Measurements from ENCODE around the gene PLPP7. TPM values are rescaled to one million over a fixed set of nuclear protein-coding genes. Genes with fewer than 3 reads are reported as not detected.
A peak's percentile ranks its signal among the peaks of the same experiment; 100 is the strongest.
"Not testable (repeated sequence)": the region's sequence is repeated elsewhere in the genome, so short reads cannot be mapped to it uniquely, and the experiment has no call there.

Gene PLPP7
- polyA plus RNA-seq, 1 donor from 2014 or later = 1.7 TPM

DNA sequence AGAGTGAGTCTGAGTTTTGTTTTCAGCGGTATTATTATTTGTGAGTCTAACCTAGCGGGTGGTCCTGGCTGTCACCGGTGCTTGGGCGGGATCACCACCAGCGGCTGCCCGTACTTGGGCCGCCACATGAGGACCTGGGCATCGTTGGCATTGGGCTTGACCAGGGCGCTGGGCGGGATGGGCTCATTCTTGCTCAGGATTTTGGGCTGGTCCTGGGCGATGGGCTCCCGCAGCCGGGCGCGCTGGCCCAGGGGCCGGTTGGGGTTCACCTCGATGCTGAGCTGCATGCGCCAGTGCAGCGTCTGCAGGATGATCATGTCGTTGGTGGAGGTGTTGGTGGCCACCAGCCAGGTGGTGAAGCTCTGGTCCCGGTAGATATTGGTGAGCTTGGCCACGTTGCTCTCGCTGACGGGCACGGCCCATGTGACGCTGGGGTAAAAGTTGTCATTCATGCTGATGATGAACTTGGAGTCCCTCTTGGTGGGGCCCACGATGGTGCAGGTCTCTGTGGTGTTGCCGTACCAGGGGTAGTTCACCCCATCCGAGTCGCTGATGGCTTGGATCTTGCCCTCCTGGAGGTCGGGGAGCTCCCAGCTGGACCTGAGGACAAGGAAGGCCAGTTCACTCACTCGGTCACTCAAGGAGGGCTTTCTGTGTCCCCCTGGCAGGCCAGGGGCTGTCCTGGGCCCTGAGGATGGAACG lies 28.6 kb upstream of the PLPP7 start:
- H3K36me3 Mint-ChIP-seq = peaks cover 4% of the 10 kb centered on the region
- H3K4me1 Mint-ChIP-seq = peaks cover 17 to 30% (median 23%) of the 10 kb centered on the region in 3 donors
- H3K4me3 Mint-ChIP-seq = peak overlapping the region in 1 of 4 donors; percentile 17
- H3K27me3 Mint-ChIP-seq = no peaks in the 10 kb centered on the region
- H3K27ac Mint-ChIP-seq = no peak overlapping the region
- no peaks in the 10 kb centered on the region for H3K9me3 Mint-ChIP-seq

DNA sequence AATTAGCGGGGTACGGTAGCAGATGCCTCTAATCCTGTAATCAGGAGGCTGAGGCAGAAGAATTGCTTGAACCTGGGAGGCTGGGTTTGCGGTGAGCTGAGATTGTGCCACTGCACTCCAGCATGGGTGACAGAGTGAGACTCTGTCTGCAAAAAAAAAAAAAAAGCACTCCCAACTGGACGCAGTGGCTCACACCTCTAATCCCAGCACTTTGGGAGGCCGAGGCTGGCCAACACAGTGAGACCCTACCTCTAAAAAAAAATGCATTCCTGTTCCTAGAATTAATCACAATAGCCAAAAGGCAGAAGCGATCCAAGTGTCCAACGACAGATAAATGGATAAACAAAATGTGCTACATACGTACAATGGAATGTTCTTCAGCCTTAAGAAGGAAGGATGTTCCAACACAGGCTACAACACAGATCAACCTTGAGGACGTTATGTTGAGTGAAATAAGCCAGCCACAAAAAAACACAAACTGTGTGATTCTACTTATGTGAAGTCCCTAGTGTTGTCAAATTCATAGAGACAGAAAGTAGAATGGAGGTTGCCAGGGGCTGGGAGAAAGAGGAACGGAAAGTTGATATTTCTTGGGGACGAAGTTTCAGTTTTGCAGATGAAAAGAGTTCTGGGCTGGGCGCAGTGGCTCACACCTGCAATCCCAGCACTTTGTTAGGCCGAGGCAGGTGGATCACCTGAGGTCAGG lies 27.0 kb upstream of the PLPP7 start:
- Mint-ChIP-seq H3K4me3 (peak overlapping the region; percentile 22 to 90 (median 58)), H3K4me1 (peaks cover 12 to 36% (median 26%) of the 10 kb centered on the region in 3 donors), H3K27me3 (no peaks in the 10 kb centered on the region), H3K27ac (peak overlapping the region; percentile 82 to 96 (median 93)), H3K36me3 (peaks cover 4% of the 10 kb centered on the region), H3K9me3 (no peaks in the 10 kb centered on the region)

DNA sequence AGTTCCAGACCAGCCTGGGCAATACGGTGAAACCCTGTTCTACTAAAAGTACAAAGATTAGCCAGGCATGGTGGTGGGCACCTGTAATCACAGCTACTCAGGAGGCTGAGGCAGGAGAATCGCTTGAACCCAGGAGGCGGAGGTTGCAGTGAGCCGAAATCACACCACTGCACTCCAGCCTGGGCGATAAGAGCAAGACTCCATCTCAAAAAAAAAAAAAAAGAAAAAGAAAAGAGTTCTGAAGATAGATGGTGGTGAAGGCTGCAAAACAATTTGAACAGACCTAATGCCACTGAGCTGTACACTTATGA lies 26.5 kb upstream of the PLPP7 start:
- Mint-ChIP-seq H3K4me3 (peak overlapping the region; percentile 22 to 90 (median 58)), H3K27ac (peak overlapping the region; percentile 82 to 96 (median 93)), H3K4me1 (peaks cover 12 to 36% (median 26%) of the 10 kb centered on the region in 3 donors)
- not testable (repeated sequence) for H3K9me3 Mint-ChIP-seq, H3K36me3 Mint-ChIP-seq, H3K27me3 Mint-ChIP-seq

DNA sequence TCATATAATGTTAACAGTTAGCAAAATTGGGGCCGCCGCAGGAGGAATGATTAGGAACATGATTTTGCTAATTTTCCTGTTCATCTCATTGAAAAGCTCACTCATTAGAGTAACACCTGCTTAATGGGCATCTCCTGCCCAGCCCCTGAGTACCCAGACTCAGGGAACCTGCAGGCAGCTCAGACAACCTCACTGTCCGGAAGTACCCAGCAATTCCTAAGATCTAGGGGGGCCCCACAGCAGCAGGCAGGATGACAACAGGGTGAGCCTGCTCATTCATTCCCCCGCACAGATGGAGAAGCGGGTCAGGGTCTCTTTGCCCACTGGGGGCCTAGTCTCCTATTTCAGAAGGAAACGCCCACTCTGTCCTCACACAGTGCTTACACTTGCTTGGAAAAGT lies 25.8 kb upstream of the PLPP7 start:
- peak overlapping the region in 3 of 4 donors; percentile 31 to 48 (median 45) for H3K4me3 Mint-ChIP-seq
- H3K9me3 Mint-ChIP-seq = no peaks in the 10 kb centered on the region
- peak overlapping the region in 2 of 3 donors; percentile 71 to 82 for H3K27ac Mint-ChIP-seq
- H3K27me3 Mint-ChIP-seq = no peaks in the 10 kb centered on the region
- H3K36me3 Mint-ChIP-seq = peaks cover 4% of the 10 kb centered on the region
- H3K4me1 Mint-ChIP-seq = peaks cover 17 to 38% (median 29%) of the 10 kb centered on the region in 3 donors

DNA sequence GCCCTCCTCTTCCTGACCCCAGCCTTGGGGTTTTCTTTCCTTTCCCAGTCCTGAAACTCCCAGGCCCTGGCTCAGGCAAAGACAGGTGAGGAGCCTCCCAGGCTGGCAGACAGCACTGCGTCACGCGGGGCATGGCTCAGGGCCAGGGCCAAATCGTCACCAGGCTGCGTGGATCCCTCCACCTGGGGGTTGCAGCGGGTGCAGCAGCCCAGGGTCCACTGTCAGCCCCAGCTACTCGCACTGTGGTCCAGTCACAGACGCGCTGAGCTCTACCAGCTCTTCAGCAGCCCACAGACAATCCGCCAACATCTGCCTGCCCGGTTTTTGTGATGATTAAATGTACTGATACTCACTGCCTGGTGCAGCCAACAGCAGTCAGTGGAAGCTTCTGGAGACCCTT lies 25.3 kb upstream of the PLPP7 start:
- H3K27ac Mint-ChIP-seq = peak overlapping the region in 2 of 3 donors; percentile 73 to 78
- no peaks in the 10 kb centered on the region for H3K9me3 Mint-ChIP-seq
- H3K36me3 Mint-ChIP-seq = peaks cover 4% of the 10 kb centered on the region
- peaks cover 22 to 41% (median 34%) of the 10 kb centered on the region in 3 donors for H3K4me1 Mint-ChIP-seq
- H3K4me3 Mint-ChIP-seq = peak overlapping the region in 1 of 4 donors; percentile 23
- H3K27me3 Mint-ChIP-seq = no peaks in the 10 kb centered on the region

DNA sequence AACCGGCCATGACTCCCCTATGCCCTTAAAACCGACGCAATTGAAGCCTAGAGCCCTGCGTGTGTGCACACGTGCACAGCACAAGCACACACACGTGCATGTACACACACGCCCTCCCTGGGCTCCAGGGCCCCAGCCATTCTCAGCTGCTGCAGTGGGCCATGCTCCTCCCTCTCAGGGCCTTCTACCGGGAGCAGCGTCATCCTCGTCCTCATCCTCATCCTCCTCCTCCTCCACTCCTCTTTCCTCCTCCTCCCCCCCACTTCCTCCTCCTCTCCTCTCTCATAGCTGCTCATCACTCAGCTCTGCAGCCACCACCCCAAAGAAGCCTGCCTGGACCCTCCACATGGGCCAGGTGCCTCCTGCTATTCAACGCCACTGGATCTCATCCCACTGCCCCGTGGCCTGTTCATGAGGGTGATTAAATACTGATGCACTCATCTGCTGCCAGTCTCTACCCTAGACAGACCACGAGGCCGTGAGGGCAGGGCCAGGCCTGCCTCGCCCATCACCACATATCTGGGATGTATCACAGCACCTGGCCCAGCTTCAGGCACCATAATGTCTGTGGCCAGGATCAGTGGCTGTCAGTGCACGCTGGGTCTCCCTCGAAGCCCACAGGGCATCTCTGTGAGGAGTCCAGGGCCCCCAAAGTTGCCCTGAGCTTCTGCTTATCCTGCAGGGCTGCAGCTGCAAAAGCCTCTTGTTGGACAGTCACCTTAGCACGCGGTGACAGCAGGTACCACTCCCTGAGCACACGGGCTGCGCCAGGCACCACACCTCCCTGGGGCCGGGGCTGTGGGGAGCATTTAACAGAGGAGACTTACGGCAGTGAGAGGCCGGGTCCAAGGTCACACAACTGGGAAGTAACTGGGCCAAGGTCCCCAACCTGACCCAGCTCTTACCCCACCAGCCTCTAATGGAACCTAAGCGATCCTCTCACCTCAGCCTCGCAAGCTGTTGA lies 23.0 kb upstream of the PLPP7 start:
- H3K4me1 Mint-ChIP-seq = peaks cover 41 to 56% (median 51%) of the 10 kb centered on the region in 3 donors
- H3K4me3 Mint-ChIP-seq = peak overlapping the region; percentile 34 to 65 (median 54)
- no peaks in the 10 kb centered on the region for H3K27me3 Mint-ChIP-seq
- H3K27ac Mint-ChIP-seq = peak overlapping the region; percentile 44 to 96 (median 86)
- H3K36me3 Mint-ChIP-seq = peaks cover 8% of the 10 kb centered on the region
- no peaks in the 10 kb centered on the region for H3K9me3 Mint-ChIP-seq

DNA sequence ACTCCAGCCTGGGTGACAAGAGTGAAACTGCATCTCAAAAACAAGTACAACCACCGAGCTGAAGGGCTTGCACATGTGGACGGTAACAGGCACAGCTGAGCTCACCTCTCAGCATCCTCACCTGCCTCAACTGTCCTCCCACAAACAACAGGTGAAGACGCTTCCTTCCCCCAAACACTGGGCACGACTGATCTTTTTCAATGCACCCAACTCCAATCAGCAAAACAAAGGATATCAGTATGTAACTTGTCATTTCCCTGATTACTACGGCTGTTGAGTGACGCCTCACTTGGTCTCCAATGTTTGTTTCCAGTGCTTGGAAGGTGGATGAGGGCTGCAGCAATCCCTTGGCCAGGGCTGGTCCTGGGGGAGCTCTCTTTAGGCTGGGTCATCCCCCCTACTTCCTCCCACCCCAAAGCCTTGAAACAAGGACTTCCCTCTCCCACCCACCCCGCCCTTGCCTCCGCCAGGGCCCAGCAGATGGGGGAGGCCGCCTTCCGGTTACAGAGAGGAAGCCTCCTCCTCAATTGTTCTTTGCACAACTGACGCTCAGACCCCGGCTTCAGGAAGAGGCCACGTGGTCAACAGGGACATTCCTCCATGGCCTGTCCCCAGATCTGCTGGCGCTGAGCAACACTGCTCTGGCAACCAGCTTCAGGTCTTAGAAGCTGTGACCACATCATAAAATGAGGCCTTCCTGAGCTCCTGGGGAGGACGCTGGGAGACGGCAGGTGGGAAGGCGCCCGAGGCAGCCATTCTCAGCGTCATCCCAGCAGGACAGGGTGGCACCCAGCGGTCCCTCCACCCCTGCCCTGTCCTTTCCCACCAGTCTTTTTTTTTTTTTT lies 19.1 kb upstream of the PLPP7 start:
- Mint-ChIP-seq H3K27ac (peak overlapping the region; percentile 96 to 100 (median 98)), H3K4me1 (peaks cover 44 to 56% (median 55%) of the 10 kb centered on the region in 3 donors), H3K9me3 (no peaks in the 10 kb centered on the region), H3K4me3 (peak overlapping the region; percentile 83 to 99 (median 96)), H3K36me3 (peaks cover 3% of the 10 kb centered on the region), H3K27me3 (no peaks in the 10 kb centered on the region)

DNA sequence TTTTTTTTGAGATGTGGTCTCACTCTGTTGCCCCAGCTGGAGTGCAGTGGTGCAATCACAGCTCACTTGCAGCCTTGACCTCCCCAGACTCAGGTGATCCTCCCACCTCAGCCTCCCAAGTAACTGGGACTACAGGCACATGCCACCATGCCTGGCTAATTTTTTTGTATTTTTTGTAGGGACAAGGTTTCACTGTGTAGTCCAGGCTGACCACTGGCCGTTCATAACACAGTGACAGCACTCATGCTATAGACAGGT lies 18.6 kb upstream of the PLPP7 start:
- not testable (repeated sequence) for H3K27me3 Mint-ChIP-seq, H3K9me3 Mint-ChIP-seq, H3K36me3 Mint-ChIP-seq
- Mint-ChIP-seq H3K4me3 (peak overlapping the region; percentile 83 to 99 (median 96)), H3K27ac (peak overlapping the region; percentile 96 to 100 (median 98)), H3K4me1 (peaks cover 44 to 54% (median 54%) of the 10 kb centered on the region in 3 donors)

DNA sequence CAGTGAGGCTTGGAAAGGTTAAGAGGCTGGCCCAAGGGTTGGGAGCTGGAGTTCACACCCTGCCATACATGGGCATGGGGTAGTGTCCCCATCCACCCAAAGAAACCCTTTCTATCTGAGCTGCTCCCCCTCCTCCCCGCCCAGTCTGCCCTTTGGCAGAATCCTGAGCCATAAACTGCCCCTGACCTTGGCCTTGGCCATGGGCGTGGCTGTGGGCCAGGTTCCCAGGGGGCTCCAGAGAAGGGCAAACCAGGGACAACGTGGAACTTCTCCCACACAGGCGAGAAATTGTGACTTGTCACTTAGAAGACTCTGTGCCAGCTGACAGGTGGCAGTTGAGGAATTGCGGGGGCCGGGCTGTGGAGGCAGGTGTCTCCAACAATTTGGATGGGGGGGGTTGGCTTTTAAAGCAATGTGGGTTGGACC lies 18.0 kb upstream of the PLPP7 start:
- H3K27me3 Mint-ChIP-seq = no peaks in the 10 kb centered on the region
- H3K9me3 Mint-ChIP-seq = no peaks in the 10 kb centered on the region
- H3K36me3 Mint-ChIP-seq = peaks cover 3% of the 10 kb centered on the region
- H3K4me1 Mint-ChIP-seq = peaks cover 48 to 50% (median 50%) of the 10 kb centered on the region in 3 donors
- peak overlapping the region; percentile 96 to 100 (median 97) for H3K27ac Mint-ChIP-seq
- peak overlapping the region; percentile 73 to 99 (median 90) for H3K4me3 Mint-ChIP-seq

DNA sequence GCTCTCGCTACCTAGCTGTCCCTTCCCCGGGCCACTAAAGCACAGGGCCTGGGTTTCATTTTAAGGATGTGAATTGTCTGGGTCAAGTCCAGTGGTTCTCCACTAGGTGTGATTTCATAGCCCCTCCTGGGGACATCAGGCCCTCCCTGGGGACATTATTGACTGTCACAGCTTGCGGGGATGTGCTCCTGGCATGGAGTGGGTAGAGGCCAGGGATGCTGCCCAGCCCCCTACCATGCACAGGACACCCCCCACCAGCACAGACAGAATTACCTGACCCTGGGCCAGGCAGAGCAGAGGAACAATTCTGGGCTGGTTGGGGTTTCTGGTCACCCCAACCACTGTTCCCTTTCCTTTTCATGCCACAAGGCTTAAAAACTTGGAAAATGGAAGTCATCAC lies 17.3 kb upstream of the PLPP7 start:
- peaks cover 44 to 48% (median 45%) of the 10 kb centered on the region in 3 donors for H3K4me1 Mint-ChIP-seq
- H3K36me3 Mint-ChIP-seq = peaks cover 3% of the 10 kb centered on the region
- H3K9me3 Mint-ChIP-seq = no peaks in the 10 kb centered on the region
- H3K27me3 Mint-ChIP-seq = no peaks in the 10 kb centered on the region
- peak overlapping the region; percentile 96 to 100 (median 97) for H3K27ac Mint-ChIP-seq
- peak overlapping the region; percentile 73 to 99 (median 90) for H3K4me3 Mint-ChIP-seq

DNA sequence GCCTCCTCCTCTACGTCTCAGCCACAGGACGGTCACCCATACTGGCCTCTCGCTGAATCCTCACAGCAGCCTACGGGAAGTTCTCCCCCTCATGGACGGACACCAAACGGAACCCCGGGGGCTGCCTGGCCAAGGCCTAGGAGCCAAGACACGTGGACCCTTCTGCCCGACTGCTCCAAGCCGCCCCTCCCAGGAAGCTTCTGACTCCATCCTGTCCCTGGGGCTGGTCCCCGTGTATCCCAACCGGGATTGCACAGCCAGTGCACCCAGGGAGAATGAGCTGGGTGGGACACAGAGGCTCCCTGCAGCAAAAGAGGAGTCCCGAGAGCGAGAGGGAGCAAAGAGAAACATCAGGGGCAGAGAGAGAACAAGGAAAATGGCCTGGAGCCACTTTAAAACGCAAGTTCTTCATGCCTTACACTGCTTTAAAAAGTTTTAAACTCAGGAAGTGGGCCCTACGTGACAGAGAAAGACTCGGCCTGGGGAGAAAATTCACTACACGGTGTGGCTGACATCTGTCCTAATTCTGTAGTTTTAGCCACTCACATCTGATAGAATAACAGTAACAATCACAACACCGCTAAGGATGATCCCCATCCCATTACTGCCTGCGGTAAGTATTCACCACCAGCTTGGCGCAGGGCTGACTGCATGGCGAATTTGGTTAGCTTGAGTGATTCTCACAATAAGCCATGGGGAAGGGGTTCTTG lies 16.2 kb upstream of the PLPP7 start:
- Mint-ChIP-seq H3K4me3 (peak overlapping the region; percentile 90 to 100 (median 98)), H3K9me3 (no peaks in the 10 kb centered on the region), H3K27ac (peak overlapping the region; percentile 90 to 100 (median 97)), H3K27me3 (no peaks in the 10 kb centered on the region), H3K36me3 (peaks cover 3% of the 10 kb centered on the region), H3K4me1 (peaks cover 44 to 46% (median 44%) of the 10 kb centered on the region in 3 donors)

DNA sequence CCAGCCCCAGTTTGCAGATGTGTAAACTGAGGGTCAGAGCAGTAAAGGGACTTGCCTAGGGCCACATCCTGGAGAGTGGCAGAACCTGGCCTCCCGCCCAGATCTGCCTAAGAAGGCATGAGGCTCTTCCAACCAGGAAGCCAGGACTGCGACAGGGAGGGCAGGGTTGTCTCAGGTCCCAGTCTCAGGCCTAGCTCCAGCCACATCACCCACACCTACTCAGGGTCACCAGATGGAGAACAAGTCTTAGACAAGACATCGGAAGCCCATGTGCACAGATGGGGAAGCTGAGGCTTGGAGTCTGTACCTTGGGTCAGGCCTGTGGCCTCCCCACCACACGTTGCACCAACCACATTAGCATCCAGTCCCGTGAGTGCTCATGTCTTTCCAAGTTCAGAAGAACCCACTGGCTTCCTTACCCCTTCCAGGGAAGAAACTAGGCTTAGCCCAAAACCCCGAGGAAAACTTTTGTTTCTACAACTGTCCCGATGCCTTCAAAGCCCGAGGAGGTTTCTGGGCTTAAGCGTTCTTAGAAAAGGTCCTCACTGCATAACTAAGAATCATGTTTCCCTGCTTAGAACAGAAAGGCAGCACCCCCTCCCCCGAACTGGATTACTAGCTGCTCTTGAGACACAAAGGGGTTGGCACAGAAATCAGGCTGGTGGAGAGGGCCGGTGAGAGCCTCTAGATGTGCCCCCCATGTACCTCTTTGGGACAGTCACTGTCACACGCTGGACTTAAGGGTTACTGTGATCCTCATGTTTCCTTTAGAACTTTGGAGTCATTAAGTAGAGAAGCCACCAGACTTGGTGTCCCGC lies 15.5 kb upstream of the PLPP7 start:
- H3K36me3 Mint-ChIP-seq = peaks cover 3% of the 10 kb centered on the region
- peak overlapping the region; percentile 90 to 100 (median 97) for H3K27ac Mint-ChIP-seq
- H3K4me1 Mint-ChIP-seq = peaks cover 44 to 48% (median 44%) of the 10 kb centered on the region in 3 donors
- peak overlapping the region; percentile 90 to 100 (median 98) for H3K4me3 Mint-ChIP-seq
- H3K9me3 Mint-ChIP-seq = no peaks in the 10 kb centered on the region
- no peaks in the 10 kb centered on the region for H3K27me3 Mint-ChIP-seq

Data from IgD-negative memory B cell (primary cell).